Astrocyte (in vitro differentiated cells and primary cell): ENCODE data around the gene PKNOX2. TPM values are rescaled to one million over a fixed set of nuclear protein-coding genes. Genes with fewer than 3 reads are reported as not detected.

ENCODE experiments used
- DNase-seq: peaks from one replicate; pipeline ENCODE4 v3.0.0-alpha.2; 2010; ENCODE audit warnings: low read depth
- FAIRE-seq: peaks from 2 replicates; lab custom pipeline; 2011; peaks lifted over from hg19 to GRCh38; lab: Jason Lieb, UNC
- H2AFZ ChIP-seq: 2 replicates; pipeline ENCODE4 v1.6.0; 2012; ENCODE audit warnings: low read depth, low read length, inconsistent platforms
- H3K27ac ChIP-seq: 2 replicates; pipeline ENCODE4 v1.5.1; 2011; ENCODE audit warnings: low read depth, low read length, inconsistent platforms
- H3K27me3 ChIP-seq: 2 replicates; pipeline ENCODE4 v1.6.0; 2011; ENCODE audit warnings: low read length, inconsistent platforms; ENCODE audit not compliant: insufficient read depth
- H3K36me3 ChIP-seq: 2 replicates; pipeline ENCODE4 v1.5.1; 2011; ENCODE audit warnings: low read length, inconsistent platforms; ENCODE audit not compliant: insufficient read depth
- H3K4me1 ChIP-seq: 2 replicates; pipeline ENCODE4 v1.5.1; 2011; ENCODE audit warnings: low read length, inconsistent platforms; ENCODE audit not compliant: insufficient read depth
- H3K4me2 ChIP-seq: 2 replicates; pipeline ENCODE4 v1.6.0; 2012; ENCODE audit warnings: low read length, inconsistent platforms
- H3K4me3 ChIP-seq: 2 replicates; pipeline ENCODE4 v1.5.1; 2011; ENCODE audit warnings: low read depth, mild to moderate bottlenecking, low read length, inconsistent platforms; ENCODE audit not compliant: insufficient read depth
- H3K79me2 ChIP-seq: 2 replicates; pipeline ENCODE4 v1.6.0; 2012; ENCODE audit warnings: mild to moderate bottlenecking, low read length, inconsistent platforms; ENCODE audit not compliant: insufficient read depth
- H3K9ac ChIP-seq: 2 replicates; pipeline ENCODE4 v1.6.0; 2012; ENCODE audit warnings: mild to moderate bottlenecking, low read length, inconsistent platforms
- H3K9me3 ChIP-seq: 2 replicates; pipeline ENCODE4 v1.5.1; 2012; ENCODE audit warnings: low read depth, mild to moderate bottlenecking, low read length, inconsistent platforms; ENCODE audit not compliant: insufficient read depth
- H4K20me1 ChIP-seq: 2 replicates; pipeline ENCODE4 v1.6.0; 2012; ENCODE audit warnings: low read length, inconsistent platforms; ENCODE audit not compliant: insufficient read depth
- H3K27ac Mint-ChIP-seq: one replicate; pipeline ENCODE4 v1.8.0; 2021; ENCODE audit warnings: mild to moderate bottlenecking, mixed read lengths; ENCODE audit not compliant: unreplicated experiment
- H3K27me3 Mint-ChIP-seq: one replicate; pipeline ENCODE4 v1.8.0; 2021; ENCODE audit warnings: low read depth, mixed read lengths; ENCODE audit not compliant: unreplicated experiment
- H3K36me3 Mint-ChIP-seq: one replicate; pipeline ENCODE4 v1.8.0; 2021; ENCODE audit warnings: low read depth, mixed read lengths; ENCODE audit not compliant: unreplicated experiment
- H3K4me1 Mint-ChIP-seq: one replicate; pipeline ENCODE4 v1.8.0; 2021; ENCODE audit warnings: low read depth, mixed read lengths; ENCODE audit not compliant: unreplicated experiment
- H3K4me3 Mint-ChIP-seq: one replicate; pipeline ENCODE4 v1.8.0; 2021; ENCODE audit warnings: mild to moderate bottlenecking, moderate library complexity, mixed read lengths; ENCODE audit not compliant: unreplicated experiment
- H3K9me3 Mint-ChIP-seq: one replicate; pipeline ENCODE4 v1.8.0; 2021; ENCODE audit warnings: mild to moderate bottlenecking, mixed read lengths; ENCODE audit not compliant: unreplicated experiment
- CTCF ChIP-seq: IDR thresholded peaks from 2 replicates; pipeline ENCODE4 v1.5.1; 2011; ENCODE audit warnings: low read depth, mild to moderate bottlenecking, inconsistent platforms, low read length, moderate library complexity; ENCODE audit not compliant: insufficient read depth
- EZH2 ChIP-seq: IDR thresholded peaks from 2 replicates; pipeline ENCODE4 v1.6.1; 2012; ENCODE audit warnings: mild to moderate bottlenecking, low read length, inconsistent platforms; ENCODE audit not compliant: insufficient read depth
- total RNA-seq: library from RNA; stranded (reverse); gene quantifications from 2 replicates; pipeline ENCODE4 v1.2.1, GENCODE V29; 2021

Gene PKNOX2
- total RNA-seq, 1 donor from 2014 or later = 53.4 TPM

- Histone ChIP-seq H4K20me1 (peaks cover 3% of the 10 kb centered on the region), H3K4me3 (no peak overlapping the region), H3K36me3 (no peaks in the 10 kb centered on the region), H3K4me2 (no peak overlapping the region), H3K4me1 (peaks cover 6% of the 10 kb centered on the region), H3K9ac (no peak overlapping the region), H2AFZ (no peak overlapping the region), H3K79me2 (no peaks in the 10 kb centered on the region), H3K27me3 (no peaks in the 10 kb centered on the region), H3K27ac (no peak overlapping the region), H3K9me3 (no peaks in the 10 kb centered on the region)
- H3K4me1 Mint-ChIP-seq = peaks cover 12% of the 10 kb centered on the region
- FAIRE-seq (no peak), DNase-seq (no peak)
- no peak overlapping the region for H3K27ac Mint-ChIP-seq
- no peaks in the 10 kb centered on the region for H3K9me3 Mint-ChIP-seq
- H3K27me3 Mint-ChIP-seq = no peaks in the 10 kb centered on the region
- peaks cover 39% of the 10 kb centered on the region for H3K36me3 Mint-ChIP-seq
- TF ChIP-seq EZH2 = no peak
- TF ChIP-seq CTCF = no peak
- no peak overlapping the region for H3K4me3 Mint-ChIP-seq
Observed at GRCh38 chr11:125380756-125381445, 216.3 kb downstream of the PKNOX2 start.

GRCh38 chr11:125381499-125382044, 217.0 kb downstream of the PKNOX2 start:
- no peaks in the 10 kb centered on the region for H3K36me3 ChIP-seq
- H3K4me1 ChIP-seq = peaks cover 2% of the 10 kb centered on the region
- H3K4me1 Mint-ChIP-seq = peaks cover 13% of the 10 kb centered on the region
- TF ChIP-seq EZH2 (no peak), CTCF (no peak)
- FAIRE-seq = no peak
- H3K9me3 ChIP-seq = no peaks in the 10 kb centered on the region
- H2AFZ ChIP-seq = no peak overlapping the region
- no peak overlapping the region for H3K9ac ChIP-seq
- H4K20me1 ChIP-seq = peaks cover 3% of the 10 kb centered on the region
- no peaks in the 10 kb centered on the region for H3K9me3 Mint-ChIP-seq
- peaks cover 44% of the 10 kb centered on the region for H3K36me3 Mint-ChIP-seq
- no peaks in the 10 kb centered on the region for H3K27me3 Mint-ChIP-seq
- H3K27ac Mint-ChIP-seq = no peak overlapping the region
- H3K4me2 ChIP-seq = no peak overlapping the region
- H3K27ac ChIP-seq = no peak overlapping the region
- no peak overlapping the region for H3K4me3 ChIP-seq
- no peak overlapping the region for H3K4me3 Mint-ChIP-seq
- DNase-seq = no peak
- no peaks in the 10 kb centered on the region for H3K27me3 ChIP-seq
- H3K79me2 ChIP-seq = no peaks in the 10 kb centered on the region

GRCh38 chr11:125382314-125382791, 217.8 kb downstream of the PKNOX2 start:
- Histone ChIP-seq H3K27ac (no peak overlapping the region), H3K9me3 (no peaks in the 10 kb centered on the region), H2AFZ (no peak overlapping the region), H3K79me2 (no peaks in the 10 kb centered on the region), H3K27me3 (no peaks in the 10 kb centered on the region), H3K4me3 (no peak overlapping the region), H3K9ac (no peak overlapping the region), H3K4me2 (no peak overlapping the region), H3K36me3 (no peaks in the 10 kb centered on the region), H4K20me1 (peaks cover 3% of the 10 kb centered on the region), H3K4me1 (no peaks in the 10 kb centered on the region)
- TF ChIP-seq CTCF = no peak
- TF ChIP-seq EZH2 = no peak
- Mint-ChIP-seq H3K4me3 (no peak overlapping the region), H3K27ac (no peak overlapping the region), H3K4me1 (peaks cover 12% of the 10 kb centered on the region), H3K27me3 (no peaks in the 10 kb centered on the region), H3K36me3 (peaks cover 41% of the 10 kb centered on the region), H3K9me3 (no peaks in the 10 kb centered on the region)
- FAIRE-seq (no peak), DNase-seq (no peak)
